Suprapubic skin (tissue), 4 donors: ENCODE data around the gene THPO. TPM values are rescaled to one million over a fixed set of nuclear protein-coding genes. Genes with fewer than 3 reads are reported as not detected.

ENCODE experiments used
- DNase-seq, 2 donors: peaks; one replicate each; pipeline ENCODE4 v3.0.0-alpha.2; 2019; ENCODE audit warnings: low spot score in 2 of 2
- H3K27ac ChIP-seq: fragments of 200-600 bp; sonication (generic); one replicate; pipeline ENCODE4 v1.5.1; 2019
- H3K27me3 ChIP-seq: fragments of 200-600 bp; sonication (generic); one replicate; pipeline ENCODE4 v1.5.1; 2019
- H3K36me3 ChIP-seq: fragments of 200-600 bp; sonication (generic); one replicate; pipeline ENCODE4 v1.5.1; 2019
- H3K4me1 ChIP-seq: fragments of 200-600 bp; sonication (generic); one replicate; pipeline ENCODE4 v1.5.1; 2019
- H3K4me3 ChIP-seq: fragments of 200-600 bp; sonication (generic); one replicate; pipeline ENCODE4 v1.5.1; 2019; ENCODE audit warnings: mild to moderate bottlenecking
- H3K9me3 ChIP-seq: fragments of 200-600 bp; sonication (generic); one replicate; pipeline ENCODE4 v1.5.1; 2019
- EP300 ChIP-seq: sonication (generic); formaldehyde crosslinking; IDR thresholded peaks from one replicate; pipeline ENCODE4 v1.6.1; 2017; ENCODE audit warnings: antibody characterized with exemption
- POLR2A ChIP-seq, 2 donors: fragments of 450-650 bp; IDR thresholded peaks; one replicate each; pipeline ENCODE4 v1.6.1; 2017; ENCODE audit warnings: antibody characterized with exemption in 2 of 2, mild to moderate bottlenecking in 2 of 2, moderate library complexity in 2 of 2
- POLR2AphosphoS5 ChIP-seq, 3 donors: sonication (generic); formaldehyde crosslinking; IDR thresholded peaks; one replicate each; pipeline ENCODE4 v1.6.1; 2017; ENCODE audit warnings: antibody characterized with exemption in 3 of 3
- WGBS: methylation state at CpG from one replicate; pipeline ENCODE4 v1.1.5; 2018; 5-methylcytosine and 5-hydroxymethylcytosine counted together
- total RNA-seq, 4 donors: library from RNA; depleted of rRNA; stranded (reverse); fragments of >200 nt; gene quantifications; one replicate each; pipeline ENCODE4 v1.1.0, GENCODE V29; 2016
- TF ChIP-seq, protein P1 (sequence below), 2 donors: fragments of 200-600 bp in 1 of 2; fragments of 450-650 bp in 1 of 2; sonication (generic) in 1 of 2; IDR thresholded peaks; one replicate each; pipeline ENCODE4 v1.5.1; 2016 to 2019; ENCODE audit warnings: antibody characterized with exemption in 2 of 2, mild to moderate bottlenecking in 1 of 2, moderate library complexity in 1 of 2

Gene THPO
- total RNA-seq, 4 donors from 2014 or later, result 0.93 TPM; not detected in 3

- Histone ChIP-seq H3K4me1 (peaks cover 24% of the 10 kb centered on the region), H3K36me3 (no peaks in the 10 kb centered on the region), H3K9me3 (no peaks in the 10 kb centered on the region), H3K27ac (peak overlapping the region; percentile 77), H3K4me3 (peak overlapping the region; percentile 50), H3K27me3 (peaks cover 33% of the 10 kb centered on the region)
- no peak for DNase-seq
- TF ChIP-seq POLR2A (IDR thresholded peaks at IDR 0.05) (no peak), POLR2AphosphoS5 (IDR thresholded peaks at IDR 0.05) (no peak), EP300 (no peak)
- TF ChIP-seq, protein P1, sequence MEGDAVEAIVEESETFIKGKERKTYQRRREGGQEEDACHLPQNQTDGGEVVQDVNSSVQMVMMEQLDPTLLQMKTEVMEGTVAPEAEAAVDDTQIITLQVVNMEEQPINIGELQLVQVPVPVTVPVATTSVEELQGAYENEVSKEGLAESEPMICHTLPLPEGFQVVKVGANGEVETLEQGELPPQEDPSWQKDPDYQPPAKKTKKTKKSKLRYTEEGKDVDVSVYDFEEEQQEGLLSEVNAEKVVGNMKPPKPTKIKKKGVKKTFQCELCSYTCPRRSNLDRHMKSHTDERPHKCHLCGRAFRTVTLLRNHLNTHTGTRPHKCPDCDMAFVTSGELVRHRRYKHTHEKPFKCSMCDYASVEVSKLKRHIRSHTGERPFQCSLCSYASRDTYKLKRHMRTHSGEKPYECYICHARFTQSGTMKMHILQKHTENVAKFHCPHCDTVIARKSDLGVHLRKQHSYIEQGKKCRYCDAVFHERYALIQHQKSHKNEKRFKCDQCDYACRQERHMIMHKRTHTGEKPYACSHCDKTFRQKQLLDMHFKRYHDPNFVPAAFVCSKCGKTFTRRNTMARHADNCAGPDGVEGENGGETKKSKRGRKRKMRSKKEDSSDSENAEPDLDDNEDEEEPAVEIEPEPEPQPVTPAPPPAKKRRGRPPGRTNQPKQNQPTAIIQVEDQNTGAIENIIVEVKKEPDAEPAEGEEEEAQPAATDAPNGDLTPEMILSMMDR (IDR thresholded peaks at IDR 0.05), result no peak
- 71% methylated on average over 10 of the region's 10 CpGs for WGBS
These were observed 797 bp upstream of the THPO start for GRCh38 chr3:184378651-184379357.

DNA sequence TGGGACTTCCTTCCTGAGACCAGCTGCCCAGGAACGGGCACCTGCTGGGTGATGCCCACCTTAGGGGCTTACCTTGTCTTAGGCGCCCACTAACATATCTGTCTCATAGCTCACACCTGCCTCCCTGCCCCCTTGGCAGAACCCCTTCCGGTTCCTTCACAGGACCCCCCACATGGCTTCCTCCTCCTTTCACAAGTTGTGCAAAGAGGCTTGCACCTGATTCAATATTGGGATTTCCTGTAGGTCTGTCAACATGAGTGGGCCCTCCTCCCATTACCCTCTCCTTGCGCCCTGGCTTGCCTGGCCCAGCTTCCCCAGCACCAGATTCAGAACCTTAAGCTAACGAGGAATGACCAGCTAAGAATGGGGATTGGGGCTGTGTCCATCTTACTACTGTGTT is 633 bp downstream of the THPO start:
- Histone ChIP-seq H3K27ac (no peak overlapping the region), H3K27me3 (peaks cover 33% of the 10 kb centered on the region), H3K9me3 (no peaks in the 10 kb centered on the region), H3K4me1 (peaks cover 36% of the 10 kb centered on the region), H3K4me3 (no peak overlapping the region), H3K36me3 (no peaks in the 10 kb centered on the region)
- TF ChIP-seq, protein P1 (IDR thresholded peaks at IDR 0.05), result no peak
- TF ChIP-seq POLR2AphosphoS5 (IDR thresholded peaks at IDR 0.05) (no peak), EP300 (no peak), POLR2A (IDR thresholded peaks at IDR 0.05) (no peak)
- 83% methylated on average over 5 of the region's 5 CpGs for WGBS
- no peak for DNase-seq

DNA sequence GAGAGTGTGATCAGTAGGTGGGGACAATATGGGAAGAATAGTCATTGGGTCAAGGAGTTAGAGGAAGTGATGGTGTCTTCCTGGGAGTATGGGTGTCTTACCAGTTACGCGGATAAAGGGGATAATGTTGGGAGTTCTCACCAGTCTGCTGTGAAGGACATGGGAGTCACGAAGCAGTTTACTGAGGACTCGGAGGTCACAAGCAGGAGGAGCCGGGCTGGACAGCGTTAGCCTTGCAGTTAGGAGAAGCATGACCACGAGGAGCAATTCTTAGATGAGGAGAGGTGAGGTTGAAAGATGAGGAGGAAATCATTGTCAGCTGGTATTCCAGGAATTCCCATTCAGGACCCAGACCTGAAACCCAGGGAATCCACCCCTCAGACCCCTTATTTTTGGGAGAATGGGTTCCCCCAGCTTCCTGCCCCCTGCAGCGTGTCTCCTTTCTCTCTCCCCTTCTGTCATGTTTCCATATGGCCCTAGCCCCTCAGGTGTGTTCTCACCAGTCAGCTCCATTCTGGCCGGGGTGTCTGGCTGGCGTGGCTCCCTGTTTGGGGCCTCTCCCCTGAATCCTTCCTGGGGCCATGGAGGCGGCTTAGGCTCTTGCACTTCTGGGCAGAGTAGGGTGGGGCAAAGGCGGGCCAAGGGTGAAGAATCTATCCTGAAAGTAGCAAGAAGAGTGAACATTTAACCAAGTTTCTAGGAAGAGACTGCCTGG is 2.1 kb downstream of the THPO start:
- Histone ChIP-seq H3K36me3 (no peaks in the 10 kb centered on the region), H3K4me1 (peaks cover 40% of the 10 kb centered on the region), H3K4me3 (no peak overlapping the region), H3K27ac (no peak overlapping the region), H3K9me3 (no peaks in the 10 kb centered on the region), H3K27me3 (peaks cover 22% of the 10 kb centered on the region)
- DNase-seq, result no peak
- TF ChIP-seq, protein P1 (IDR thresholded peaks at IDR 0.05), result no peak
- TF ChIP-seq POLR2A (IDR thresholded peaks at IDR 0.05) (no peak), EP300 (no peak), POLR2AphosphoS5 (IDR thresholded peaks at IDR 0.05) (no peak)
- 90% methylated on average over 12 of the region's 12 CpGs for WGBS

DNA sequence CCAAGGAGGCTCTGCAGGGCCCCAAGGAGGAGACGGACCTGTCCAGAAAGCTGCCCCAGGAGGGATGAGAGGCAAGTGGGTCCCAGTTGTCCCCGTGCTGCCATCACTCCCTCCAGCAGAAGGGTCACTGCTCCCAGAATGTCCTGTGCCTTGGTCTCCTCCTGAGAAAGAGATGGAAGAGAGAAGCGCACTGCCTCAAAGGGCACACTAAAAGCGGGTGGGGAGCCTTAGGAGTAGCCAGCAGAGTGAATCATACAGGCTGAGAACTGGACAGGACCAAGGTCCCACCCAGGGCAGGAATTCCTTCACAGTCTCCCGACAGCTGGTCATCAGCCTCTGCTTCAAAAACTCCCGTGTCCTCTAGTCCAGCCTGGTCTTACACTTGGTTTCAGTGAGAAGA is 4.6 kb downstream of the THPO start:
- H3K27ac ChIP-seq, result no peak overlapping the region
- TF ChIP-seq, protein P1 (IDR thresholded peaks at IDR 0.05), result no peak
- no peak for TF ChIP-seq POLR2AphosphoS5 (IDR thresholded peaks at IDR 0.05)
- no peak for TF ChIP-seq POLR2A (IDR thresholded peaks at IDR 0.05)
- TF ChIP-seq EP300, result no peak
- no peaks in the 10 kb centered on the region for H3K27me3 ChIP-seq
- H3K4me1 ChIP-seq, result peaks cover 32% of the 10 kb centered on the region
- WGBS, result 79% methylated on average over 5 of the region's 6 CpGs
- peak; percentile 65 to 68 for DNase-seq
- peaks cover 5% of the 10 kb centered on the region for H3K36me3 ChIP-seq
- no peaks in the 10 kb centered on the region for H3K9me3 ChIP-seq
- no peak overlapping the region for H3K4me3 ChIP-seq

GRCh38 chr3:184372911-184373310 is 5.1 kb downstream of the THPO start:
- TF ChIP-seq EP300 (no peak), POLR2AphosphoS5 (IDR thresholded peaks at IDR 0.05) (no peak), POLR2A (IDR thresholded peaks at IDR 0.05) (no peak)
- TF ChIP-seq, protein P1 (IDR thresholded peaks at IDR 0.05), result no peak
- Histone ChIP-seq H3K9me3 (no peaks in the 10 kb centered on the region), H3K4me1 (peaks cover 32% of the 10 kb centered on the region), H3K27me3 (no peaks in the 10 kb centered on the region), H3K4me3 (no peak overlapping the region), H3K27ac (no peak overlapping the region), H3K36me3 (peaks cover 9% of the 10 kb centered on the region)
- no peak for DNase-seq
- WGBS, result 60% methylated on average over 2 of the region's 5 CpGs
